ENCODE results near the gene SPECC1L.

DNA sequence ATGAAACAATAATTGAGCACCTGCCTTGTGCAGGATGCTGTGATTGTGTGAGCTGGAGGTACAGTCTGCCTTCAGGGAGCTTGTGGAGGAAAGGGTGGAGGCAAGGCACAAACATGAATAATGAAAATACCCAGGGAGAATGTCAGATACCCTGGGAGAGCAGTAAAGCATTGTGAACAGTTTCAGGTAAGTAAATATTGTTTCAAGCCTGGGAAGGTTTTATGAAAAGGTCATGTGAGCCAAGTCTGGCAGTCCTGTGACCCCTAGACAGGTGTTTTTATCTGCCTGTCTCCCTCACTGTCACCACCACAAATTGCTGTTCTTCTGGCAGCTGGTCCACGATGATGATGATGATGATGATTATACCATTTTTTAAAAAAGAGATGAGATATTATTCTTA is 32.0 kb downstream of the SPECC1L start:
- TF ChIP-seq, protein P1, sequence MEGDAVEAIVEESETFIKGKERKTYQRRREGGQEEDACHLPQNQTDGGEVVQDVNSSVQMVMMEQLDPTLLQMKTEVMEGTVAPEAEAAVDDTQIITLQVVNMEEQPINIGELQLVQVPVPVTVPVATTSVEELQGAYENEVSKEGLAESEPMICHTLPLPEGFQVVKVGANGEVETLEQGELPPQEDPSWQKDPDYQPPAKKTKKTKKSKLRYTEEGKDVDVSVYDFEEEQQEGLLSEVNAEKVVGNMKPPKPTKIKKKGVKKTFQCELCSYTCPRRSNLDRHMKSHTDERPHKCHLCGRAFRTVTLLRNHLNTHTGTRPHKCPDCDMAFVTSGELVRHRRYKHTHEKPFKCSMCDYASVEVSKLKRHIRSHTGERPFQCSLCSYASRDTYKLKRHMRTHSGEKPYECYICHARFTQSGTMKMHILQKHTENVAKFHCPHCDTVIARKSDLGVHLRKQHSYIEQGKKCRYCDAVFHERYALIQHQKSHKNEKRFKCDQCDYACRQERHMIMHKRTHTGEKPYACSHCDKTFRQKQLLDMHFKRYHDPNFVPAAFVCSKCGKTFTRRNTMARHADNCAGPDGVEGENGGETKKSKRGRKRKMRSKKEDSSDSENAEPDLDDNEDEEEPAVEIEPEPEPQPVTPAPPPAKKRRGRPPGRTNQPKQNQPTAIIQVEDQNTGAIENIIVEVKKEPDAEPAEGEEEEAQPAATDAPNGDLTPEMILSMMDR (IDR thresholded peaks at IDR 0.05) = no peak
- TF ChIP-seq POLR2A (IDR thresholded peaks at IDR 0.05) = no peak

Measured in uterus (tissue), 2 donors.